Activated T-helper 9 cell treated with anti-CD3 and anti-CD28 coated beads, Interleukin-2, amount 50 U/mL, for 16 hours (primary cell): Measurements from ENCODE around the gene AHNAK2.

Experiments used
- DNase-seq: peaks from one replicate; pipeline ENCODE4 v3.0.0-alpha.2; 2020; ENCODE audit warnings: low read depth

AHNAK2 gene

DNA sequence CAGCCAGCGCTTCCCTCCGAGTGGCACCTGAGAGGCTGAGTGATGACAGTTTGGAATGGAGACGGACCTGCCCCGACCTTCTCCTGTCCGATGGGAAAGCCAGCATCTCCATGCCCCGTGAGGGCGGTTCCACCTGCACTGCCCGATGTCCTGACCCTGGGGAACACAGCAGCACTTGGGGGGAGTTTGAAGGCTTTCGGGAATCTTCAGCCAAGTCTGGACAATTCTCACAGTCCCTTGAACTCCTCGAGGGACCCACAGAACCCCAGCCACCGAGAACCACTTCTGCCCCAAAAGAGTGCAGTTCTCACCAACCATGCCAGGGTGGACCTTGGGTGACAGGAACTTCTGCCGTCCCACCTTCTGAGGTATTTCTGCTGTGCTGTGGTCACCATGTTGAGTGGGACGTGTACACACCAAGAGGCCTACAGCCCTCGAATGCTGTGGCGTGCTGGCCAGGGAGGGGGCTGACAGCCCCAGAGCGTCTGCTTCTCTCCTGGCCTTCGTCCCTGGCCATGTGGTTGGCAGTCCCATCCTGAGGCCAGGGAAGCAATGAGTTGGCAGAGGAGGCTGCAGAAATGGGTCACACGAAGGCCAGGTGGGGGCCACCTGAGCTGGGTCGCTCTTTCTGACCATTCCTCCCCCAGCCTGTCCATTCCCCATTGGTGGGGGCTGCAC, 8.5 kb upstream of the AHNAK2 start:
- DNase-seq = no peak

GRCh38 chr14:104985675-104986486, 7.7 kb upstream of the AHNAK2 start, which contains the start of gene CLBA1:
Gene CLBA1, plus strand, starts transcription at chr14:104985788. Its CDS starts 644 bp downstream, at chr14:104986432.
- DNase-seq = peak; percentile 83

- no peak for DNase-seq
These were observed 6.1 kb upstream of the AHNAK2 start for GRCh38 chr14:104984056-104984894.

DNA sequence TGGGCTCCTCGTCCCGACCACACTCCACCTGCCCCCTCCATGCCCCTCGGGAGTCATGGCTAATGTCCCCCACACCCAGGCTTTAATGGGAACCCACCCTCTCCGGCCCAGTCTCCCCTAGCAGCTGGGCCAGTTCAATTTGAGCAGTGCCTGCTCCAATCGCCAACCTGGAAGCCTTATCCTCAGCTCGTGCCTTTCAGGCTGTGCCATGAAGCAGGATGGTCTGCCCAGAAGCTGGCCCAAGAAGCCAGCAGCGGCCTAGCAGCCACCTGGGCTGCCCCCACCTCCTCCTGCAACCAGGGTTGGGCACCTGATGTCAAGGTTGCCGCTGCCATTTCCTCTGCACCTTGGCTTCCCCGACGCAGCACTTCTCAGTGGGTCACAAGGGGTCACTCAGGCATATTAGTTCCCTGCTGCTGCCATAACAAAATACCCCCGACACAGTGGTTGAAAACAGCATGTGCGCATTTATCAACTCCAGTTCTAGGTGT, 5.1 kb upstream of the AHNAK2 start:
- no peak for DNase-seq

GRCh38 chr14:104982548-104983230, 4.5 kb upstream of the AHNAK2 start:
- no peak for DNase-seq

DNA sequence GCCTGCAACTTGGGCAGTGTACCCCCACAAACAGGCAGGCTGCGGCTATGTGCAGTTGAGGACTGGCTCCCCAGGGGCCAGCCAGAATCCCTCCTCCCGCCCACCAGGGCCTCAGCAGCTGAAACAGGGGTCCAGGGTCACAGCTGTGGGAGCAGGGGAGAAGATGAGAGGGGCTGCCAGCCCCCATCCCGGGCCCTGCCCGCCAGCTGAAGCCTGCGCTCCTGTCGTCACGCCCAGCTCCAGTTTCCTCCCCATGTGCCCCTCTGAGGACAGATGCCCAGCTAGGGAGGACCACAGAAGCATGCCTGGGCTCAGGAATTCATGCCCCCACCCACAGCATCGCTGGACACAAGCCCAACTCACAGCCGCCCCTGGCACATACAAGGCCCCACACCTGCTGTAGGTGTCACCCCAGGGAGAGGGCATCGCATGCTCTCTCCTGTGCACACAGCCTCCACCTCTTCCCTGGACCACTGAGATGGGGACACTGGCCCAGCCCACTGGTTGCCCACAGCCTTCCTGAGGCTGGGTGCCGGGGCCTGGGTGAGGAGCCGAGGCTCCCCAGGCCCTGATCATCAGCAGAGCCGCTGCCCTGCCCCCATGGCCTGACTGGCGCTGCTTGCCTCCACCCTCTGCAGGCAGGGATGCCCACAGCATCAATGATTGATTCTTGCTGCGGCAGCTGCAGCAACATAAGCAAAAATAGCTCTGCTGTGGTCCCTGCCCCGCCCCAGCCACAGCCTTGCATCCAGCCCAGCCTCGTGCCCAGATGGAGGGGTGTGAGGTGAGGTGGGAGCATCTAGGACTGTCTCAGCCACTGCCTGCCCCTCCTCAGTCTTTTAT, 3.7 kb upstream of the AHNAK2 start:
- DNase-seq = no peak

DNA sequence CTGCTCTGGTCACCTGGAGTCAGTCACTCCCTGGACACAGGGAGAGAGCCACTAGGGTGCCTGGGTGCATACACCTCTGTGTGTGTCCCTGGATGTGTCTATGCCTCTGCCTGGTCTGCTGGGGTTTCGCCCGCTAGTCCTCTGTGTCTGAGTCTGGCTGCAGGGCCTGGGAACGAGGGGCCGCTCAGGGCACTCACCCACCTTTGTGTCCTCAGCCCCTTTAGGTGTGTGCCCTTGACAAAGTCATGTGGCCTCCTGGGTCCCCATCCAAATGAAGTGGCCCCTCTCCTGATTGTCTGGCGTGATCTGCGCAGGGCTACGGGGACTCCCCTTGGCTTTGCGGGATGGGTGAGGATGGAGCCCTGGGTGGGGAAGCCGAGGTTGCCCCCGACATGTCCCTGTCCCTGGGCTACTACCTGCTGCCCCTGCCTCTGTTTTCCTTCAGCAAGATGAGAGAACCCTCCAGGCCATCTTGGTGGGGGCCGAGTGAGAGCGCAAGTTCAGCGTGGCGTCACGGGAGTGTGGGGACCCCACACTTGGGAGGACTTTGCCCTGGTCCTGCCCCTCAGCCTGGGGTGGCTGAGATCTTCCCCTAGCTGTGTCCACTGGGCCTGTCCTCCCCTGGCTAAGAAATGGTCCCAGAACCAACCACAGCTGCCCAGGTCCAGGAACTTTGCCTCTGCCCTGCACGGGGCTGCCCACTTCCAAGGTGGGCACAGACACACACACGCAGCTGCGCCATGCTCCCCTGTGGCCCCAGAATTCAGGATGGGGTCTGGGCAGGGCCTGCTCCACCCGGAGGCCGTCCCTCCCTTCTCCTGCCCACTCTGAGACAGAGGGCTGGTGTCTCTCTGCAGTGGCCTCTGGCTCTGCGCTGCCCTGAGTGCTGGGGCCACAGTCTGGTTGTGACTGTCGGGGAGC, 2.7 kb upstream of the AHNAK2 start:
- DNase-seq = no peak

DNA sequence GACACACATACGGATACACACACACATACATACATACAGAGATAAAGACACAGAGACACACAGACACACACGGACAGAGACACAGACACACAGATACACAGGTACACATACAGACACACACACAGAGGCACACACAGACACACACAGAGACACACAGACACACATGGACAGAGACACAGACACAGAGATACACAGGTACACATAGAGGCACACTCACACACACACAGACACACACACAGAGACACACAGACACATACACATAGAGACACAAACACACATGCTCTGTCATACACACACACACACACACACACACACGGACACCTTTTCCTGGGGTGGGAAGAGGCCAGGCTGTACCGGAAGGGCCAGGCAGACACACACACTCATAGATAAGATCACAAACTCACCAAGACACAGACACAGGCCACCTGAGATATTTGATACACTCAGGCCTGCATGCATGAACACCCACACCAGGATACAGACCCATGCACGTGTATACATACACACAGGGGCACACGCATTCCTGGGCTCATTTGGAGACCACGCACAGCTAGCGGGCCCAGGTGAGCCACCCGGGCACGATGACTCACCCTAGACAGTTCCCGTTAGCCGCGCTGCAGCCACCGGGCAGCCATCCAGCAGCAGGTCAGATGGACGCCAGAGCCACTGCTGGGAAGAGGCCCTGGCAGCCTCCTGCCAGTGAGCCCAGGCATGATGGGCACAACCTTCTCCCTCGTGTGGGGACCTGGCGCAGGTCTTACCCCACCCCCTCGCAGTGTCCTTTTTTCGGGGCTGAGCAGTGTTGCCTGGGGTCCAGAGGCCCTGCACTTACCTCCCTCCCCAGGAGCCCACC, 1.8 kb upstream of the AHNAK2 start:
- no peak for DNase-seq

DNA sequence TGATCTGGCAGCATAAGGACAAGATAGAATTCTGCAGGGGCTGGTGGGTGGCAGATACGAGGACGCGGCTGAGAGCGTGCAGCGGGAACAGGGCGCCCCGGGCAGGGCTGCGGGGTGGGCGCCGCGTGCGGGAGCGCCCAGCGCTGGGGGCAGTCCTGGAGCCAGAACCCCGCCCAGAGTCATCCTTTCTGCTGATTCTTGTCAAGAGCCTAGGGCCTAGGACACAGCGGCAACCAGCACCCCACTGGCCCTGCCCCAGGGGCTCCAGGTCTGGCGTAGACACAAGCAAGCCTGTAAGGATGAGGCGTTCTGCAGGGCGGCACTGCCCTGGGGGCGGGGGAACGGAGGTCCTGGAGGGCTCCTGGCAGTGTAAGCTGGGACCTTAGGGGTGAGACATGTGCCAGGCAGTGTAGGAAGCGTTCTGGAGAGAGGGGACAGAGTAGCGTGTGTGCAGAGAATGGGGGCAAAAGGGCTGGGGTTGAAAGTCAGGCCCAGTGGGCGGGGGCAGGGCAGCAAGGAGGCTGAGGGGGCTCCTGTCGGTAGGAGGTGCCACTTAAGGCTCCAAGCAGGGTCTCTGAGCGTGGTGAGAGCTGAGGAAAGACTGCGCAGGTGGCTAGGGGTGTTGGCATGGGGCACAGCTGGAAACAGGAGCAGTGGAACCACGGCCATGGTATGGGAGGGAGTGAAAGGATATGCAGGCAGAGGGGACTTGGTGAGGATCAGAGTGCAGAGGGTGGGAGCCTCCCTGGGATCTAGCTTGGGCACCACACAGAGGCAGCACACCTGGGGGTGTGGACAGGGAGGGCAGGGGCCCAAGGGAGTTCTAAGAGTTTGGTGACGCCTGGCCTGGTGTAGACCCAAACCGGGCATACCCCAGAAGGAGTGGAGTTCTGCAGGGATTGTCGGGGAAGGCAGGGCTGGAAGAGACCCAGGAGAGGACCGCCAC, 845 bp upstream of the AHNAK2 start:
- DNase-seq = no peak

GRCh38 chr14:104977008-104977680, 1.0 kb downstream of the AHNAK2 start:
- DNase-seq = no peak

DNA sequence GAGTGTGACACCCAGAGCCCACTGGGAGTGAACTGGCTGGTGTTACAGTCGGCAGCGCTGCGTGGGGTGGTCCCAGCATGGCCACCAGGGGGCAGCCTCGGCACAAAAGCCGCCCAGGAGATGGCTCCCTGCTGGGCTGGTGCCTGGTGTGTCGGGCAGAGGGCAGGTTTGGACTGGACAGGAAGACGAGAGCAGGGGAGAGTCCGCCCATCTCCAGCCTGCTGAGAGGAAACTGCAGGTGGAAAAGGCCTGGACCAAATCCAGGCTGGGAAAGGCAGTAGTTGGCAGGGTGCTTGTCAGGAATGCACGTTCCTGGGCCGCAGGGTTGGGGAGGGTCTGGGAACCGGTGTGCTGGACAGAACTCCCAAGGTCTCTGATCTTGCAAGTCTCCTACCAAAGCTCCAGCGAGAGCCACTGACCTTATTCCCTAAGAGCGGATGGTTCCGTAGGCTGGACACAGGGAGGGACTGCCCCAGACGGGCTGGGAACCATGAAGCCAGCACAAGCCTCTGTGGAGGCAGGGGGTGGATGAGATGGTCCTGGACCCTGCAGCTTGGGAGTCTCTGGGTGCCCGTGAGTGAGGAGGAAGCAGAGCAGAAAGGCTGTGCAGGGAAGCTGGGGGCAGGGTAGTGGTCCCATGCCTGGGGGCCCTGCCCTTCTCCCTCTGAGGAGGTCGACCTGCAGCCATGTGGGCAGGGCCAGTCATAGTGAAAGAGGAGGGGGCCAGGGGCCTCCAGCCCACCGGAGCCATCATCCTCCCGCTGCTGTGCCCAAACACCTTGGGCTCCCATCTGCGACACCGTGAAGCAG, 1.8 kb downstream of the AHNAK2 start:
- peak; percentile 80 for DNase-seq

DNA sequence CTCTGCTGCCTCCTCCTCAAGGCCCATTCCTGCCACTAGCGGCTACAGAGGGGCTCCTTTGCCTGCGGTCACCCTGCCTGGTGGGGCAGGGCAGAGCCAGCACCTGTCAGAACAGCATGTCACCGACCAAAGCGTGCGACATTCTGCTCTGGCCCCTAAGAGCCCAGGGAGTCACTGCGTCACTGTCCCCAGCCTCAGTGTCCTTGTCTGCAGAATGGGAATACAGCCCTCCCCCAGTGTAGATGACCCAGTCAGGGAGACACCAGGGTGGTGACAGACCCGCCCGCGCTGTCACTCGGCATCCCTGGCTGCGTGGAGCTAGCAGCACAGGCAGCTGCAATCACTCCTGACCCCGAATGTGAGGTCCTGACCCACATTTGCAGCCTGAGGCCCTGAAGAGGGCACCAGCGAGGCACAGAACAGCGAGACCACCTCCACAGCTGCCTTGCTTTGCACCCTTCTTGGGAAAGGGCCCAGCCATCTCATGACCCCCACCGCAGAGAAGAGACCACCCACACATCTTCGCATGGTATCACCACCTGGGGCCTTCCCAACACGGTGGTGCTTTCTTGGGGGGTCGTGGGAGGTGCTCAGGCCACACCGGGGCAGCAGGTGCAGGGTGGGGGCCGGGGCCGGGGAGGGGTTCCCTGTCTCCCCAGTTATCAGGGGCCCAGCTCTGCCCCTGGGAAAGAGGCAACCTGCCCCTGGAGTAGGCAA, 2.5 kb downstream of the AHNAK2 start:
- DNase-seq = no peak

GRCh38 chr14:104974665-104975390, 3.3 kb downstream of the AHNAK2 start:
- no peak for DNase-seq

- no peak for DNase-seq
These were observed 4.0 kb downstream of the AHNAK2 start for GRCh38 chr14:104974146-104974541.
